NCI-H1092 treated with DMSO at 0.1 percent for 48 hours (cell line): ENCODE results near the gene SORL1.

ENCODE experiments used
- DNase-seq: peaks from one replicate; lab custom pipeline; 2025; lab: John Stamatoyannopoulos, UW

The SORL1 gene

DNA sequence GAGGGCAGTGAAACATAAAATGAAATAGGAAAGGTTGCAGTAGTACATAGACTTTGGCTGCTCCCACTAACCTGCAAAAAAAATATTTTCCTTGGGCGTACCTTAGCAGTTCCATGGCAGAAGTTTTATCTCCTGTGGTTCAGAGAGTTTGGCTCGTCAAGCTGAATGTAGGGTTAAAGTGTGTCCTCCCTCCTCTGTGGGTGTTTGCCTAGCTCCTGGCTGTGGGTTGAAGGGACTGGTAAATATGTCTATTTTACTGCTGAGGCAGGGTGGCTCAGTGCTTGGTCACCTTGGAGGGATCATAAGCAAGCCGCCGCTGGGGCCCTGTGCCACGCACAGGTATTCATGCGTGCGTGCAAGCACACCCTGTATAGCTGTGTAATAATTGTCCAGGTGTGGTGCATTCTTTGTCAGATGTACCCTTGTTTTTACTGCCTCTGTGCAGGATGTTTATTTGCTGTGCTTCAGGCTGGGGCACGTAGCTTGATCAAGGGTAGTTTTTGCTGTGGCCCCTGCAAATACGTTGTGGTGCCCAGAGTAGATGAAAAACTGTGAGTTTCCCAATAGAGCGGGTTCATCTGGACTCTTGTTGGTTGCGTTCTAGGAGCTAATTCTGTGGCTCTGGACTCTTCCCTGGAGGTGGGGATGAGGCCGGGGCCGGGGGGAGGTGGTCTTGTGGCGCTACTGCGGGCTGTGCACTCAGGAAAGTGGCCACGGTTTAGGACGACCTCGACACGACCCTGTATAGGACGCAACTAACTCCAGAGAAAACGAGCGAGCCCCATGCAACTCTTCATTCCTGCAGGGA is 732 bp upstream of the SORL1 start:
- DNase-seq, result peak; percentile 50

DNA sequence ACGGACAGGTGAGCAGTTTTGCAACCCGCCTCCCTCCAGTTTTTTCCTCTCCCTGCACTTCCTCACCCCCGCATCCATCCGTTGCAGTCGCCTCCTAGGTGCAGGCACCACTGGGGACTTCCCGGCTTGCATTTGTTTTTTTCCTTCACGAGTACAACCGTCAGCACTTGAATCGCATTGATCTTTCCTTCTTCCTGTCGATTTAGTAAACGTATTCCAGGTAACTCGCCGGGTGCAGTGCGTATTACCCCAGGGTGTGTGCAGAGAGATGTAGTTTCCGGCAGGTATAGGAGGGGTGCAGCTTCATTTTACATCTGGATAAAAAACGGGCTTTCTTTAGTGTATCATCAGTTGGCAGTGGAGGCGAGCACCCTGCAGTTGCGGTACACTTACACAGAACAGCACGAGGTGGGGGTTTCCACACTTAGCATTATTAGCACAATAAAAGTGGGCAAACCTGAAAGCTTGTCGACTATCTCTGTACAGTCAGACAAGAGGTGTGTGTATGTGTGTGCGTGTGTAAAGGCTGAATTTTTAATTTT is 566 bp downstream of the SORL1 start, which contains the start of gene SORL1-AS1:
TSS of gene SORL1-AS1 (minus strand) at position 359 of the 542 bp plus-strand sequence.
- DNase-seq, result peak; percentile 77

DNA sequence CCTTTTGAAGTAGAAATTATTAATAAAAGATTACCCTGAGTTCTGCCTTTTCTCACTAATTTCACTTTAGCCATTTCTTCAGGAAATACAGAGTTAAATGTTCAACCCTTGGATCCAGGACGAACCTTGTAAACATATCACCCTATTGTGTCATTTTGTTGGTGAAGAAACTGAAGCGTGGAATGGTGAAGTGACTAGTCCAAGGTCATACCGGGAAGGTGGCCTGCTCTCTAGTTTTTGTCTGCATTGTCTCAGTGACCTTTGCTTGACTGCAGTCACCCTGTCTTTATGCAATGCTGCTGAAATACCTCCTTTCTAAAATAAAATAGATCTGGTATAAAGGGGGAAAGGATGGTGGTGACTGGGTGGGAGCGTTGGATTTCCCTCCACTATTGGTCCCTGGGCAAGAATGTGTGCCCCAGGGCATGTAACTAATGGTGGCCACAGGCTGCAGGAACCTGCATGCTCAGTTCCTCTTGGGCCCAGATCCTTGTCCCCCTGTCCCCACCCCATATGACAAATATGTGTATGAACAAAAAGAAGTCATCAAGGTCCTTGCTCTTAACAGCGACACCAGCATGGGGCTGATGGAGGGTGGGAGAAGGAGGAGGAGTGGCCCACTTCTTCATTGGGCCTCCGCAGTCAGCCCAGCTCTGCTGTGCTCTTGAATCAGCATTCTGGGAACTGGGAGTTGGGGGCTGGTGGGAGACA is 1.6 kb downstream of the SORL1 start:
- no peak for DNase-seq

DNA sequence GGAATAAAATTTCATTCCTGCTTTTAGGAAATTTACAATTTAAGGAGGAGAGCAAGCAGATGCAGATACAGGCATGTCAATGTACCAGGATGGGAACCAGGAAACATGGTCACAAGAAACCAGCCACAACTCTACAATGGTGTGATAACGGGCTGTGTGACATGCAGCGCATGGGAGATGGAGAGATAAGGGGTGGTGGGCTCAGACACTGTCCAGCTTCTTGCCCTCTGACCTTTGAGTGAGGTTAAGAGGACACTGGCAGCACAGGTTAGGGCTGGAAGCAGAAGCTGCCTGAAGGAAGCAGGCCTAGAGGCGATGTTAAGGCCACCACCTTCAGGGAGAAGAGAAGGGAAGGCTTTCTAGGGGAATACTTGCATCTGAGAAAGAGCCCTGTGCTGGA is 3.0 kb downstream of the SORL1 start:
- no peak for DNase-seq

DNA sequence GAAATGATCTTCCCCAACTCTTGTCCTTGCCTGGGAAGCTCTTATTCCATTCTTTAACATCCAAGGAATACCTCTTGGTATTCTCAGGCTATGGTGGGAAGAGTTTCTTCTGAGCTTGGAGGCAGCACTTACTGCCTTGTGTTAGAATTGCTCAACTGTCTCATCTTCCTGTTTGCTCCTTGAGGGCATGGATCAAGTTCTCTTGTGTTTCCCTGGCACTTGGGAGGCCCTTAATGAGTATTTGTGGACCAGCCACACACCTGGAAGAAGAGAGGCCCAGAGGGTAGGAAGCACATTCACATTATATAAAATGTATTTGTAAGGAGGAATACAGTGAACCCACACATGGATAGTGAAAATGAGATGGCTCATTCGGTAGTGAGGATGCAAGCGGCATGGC is 4.0 kb downstream of the SORL1 start:
- no peak for DNase-seq

DNA sequence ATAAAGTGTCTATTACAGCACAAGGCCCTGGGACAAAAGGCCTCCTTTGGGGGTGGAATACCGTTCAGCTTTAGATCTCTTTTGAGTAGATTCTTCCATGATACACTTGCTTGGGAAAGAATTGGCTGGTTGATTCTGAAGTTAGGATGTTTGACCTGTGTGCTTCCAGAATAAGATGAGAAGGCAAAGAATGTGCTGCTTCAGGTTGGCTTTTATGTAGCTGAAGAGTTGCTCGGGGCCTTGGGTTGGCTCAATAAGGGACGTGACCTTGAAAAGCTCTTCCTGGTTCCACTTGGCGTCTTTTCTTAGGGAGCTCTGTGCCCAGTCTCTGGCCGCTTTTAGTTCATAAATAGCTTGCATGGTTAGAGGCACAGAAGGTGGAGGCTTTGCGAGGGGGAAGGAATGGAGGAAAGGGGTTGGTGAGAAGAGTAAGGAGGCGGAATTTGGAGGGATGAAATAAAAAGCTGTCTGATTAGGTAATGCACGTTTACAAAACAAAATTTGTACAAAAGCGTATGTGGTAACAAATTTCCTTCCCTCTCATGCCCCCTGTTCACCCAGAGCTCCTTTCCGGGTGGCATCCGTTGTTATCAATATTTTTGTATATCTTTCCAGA is 4.8 kb downstream of the SORL1 start:
- DNase-seq, result no peak

DNA sequence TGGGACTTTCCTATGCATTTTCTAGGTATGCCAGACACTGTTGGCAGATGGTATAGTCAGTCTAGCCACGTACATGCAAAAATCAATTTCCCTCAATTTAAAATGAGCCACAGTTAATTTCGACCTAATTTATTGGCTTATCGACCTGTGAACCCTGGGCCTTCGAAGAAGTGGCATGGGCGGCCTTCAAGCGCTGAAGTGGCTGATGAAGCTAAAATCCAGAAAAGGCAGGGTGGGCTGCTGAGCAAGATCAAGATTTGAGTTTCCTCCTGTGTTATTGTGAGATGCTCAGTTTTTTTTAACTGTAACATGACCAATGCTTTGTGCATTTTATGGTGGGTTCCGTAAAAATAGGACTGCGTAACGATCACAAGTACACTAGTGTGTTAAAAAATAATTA is 6.4 kb downstream of the SORL1 start:
- no peak for DNase-seq

DNA sequence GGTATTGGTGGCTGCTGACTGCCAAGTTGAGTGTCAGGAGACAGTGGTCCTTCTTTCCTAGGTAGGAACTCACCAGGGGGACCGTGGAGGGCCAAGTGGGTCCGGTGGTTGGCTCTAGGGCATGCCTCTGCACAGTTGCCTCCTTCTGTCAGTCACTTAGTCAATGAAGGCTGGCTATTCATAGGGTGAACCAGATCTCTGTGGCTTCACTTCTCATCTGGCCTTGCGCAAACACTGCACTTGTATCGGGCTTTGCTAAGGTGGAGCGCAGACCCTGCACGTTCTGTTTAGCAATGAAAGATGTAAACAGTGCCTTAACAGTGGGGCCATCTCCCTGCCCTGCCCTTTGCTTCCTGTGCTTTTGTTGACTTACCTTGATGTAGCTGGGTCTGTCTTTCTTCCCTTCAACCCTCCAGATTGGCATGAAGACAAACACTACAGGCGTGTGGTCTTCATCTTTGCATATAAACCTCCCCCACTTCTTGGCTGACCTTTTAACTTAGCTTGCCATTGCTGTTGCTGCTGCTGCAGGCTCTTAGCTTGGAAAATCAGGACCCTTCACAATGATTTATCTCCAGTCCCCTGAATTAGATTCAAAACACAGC is 7.4 kb downstream of the SORL1 start:
- DNase-seq, result peak; percentile 42

DNA sequence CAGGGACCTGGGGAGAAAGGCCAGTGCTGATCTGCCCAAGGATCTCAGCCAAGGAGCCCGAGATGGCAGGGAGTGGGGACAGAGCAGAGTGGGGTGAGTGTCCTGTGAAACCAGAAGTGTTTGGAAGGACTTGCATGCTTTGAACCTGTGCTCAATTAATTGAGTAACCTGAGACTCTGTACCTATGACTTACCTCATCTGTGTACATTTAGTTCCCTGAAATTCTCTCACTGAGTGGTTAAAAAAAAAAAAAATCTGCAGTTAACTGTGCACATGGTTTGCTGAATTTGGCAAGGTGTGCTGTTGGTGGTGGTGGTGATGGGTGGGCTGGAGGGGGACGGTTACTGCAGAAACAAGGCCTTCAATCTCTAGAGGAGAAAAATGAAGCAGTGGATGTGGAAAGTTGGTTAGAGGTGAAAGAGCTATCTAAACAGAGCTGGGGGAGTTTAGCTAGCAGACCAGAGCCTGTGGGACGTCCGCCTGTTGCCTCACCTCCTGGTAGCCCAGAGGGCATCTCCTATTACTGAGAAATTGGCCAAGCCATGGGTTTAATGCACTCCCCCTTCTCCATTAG is 8.9 kb downstream of the SORL1 start:
- no peak for DNase-seq

DNA sequence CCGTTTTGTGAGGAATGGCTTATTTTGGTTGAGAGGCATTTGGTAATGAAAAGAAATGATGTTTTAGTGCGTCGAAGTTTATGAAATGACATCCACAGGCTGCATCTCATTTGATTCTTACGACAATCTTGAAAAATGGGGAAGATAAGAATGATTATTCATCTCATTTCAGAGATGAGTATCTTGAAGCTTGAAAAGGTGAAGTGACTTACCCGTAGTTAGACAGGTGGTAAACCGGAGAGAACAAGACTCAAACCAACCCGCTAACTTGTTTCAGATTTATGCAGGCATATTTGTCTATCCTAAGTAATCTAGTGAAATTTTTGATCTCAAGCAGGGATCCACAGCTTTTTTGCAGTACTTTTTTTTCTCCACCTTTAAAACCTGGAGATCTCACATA is 9.7 kb downstream of the SORL1 start:
- DNase-seq, result no peak

DNA sequence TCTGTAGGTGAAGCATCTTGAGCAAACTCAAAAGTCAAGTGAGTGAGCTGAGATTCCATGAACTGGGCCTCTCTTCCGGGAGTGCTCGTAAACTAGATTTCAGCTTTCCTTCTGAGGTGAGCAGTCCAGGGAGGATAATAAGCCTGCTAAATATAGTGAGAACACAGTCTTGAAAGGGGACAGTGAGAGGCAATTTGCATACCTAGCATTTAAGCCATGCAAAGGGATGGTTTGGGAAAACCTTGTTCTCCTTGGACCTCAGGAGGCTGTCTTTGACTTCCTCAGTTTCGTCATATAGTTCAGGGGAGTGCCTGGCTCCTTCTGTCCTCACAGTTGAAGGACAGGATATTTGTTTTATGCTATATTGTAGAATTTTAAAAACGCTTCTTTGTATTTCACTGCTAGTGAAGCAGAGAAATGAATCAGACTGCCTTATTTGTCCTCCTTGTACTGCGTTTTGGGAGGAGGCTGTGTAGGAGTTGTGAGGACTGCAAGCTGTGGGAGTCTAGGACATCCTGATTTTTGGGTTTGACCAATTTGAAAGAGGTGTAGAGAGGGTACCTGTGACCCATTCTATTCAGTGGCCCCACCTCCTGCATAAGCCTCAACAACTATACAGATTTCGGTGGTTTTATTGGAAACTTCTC is 11.7 kb downstream of the SORL1 start:
- no peak for DNase-seq

DNA sequence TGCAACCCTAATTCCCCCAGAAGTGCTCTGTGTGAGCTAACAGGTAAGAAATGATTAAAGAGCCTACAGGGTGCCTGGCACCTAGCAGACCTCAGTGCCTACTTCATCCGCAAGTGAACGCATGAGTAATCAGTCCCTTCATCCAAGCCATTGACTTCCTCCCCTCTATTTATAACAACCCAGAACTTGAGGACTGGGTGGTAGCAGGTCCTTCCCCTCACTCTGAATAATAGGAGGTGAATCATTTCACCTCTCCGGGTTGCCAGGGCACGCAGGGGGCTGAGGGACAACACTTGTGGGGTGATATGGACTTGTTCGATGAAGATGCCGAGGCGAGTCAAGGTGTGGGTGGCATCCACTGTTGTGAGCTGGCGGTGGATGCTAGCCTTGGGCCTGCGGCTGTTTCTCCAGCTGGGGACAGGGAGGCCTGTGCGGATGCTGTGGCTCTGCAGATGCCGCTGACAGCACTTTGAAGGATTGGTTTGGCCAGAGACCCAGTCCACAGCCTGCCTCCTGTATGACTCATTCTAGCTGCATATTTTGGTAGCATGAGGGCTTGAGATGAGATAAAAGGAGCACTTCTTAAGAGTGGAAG is 12.3 kb downstream of the SORL1 start:
- DNase-seq, result no peak

DNA sequence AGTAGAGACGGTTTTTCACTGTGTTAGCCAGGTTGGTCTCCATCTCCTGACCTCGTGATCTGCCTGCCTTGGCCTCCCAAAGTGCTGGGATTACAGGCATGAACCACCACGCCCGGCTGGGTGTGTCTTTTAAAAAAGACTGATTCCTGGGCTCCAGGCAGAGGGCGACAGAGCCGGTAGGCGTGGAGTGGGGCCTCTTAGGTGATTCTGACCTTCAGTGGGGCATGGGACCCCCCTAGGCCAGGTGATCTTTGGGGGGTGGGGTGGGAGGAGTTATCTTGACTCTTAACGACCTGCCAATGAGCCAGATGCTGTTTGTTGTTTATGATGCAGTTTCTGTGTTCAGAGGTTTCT is 13.6 kb downstream of the SORL1 start:
- no peak for DNase-seq

DNA sequence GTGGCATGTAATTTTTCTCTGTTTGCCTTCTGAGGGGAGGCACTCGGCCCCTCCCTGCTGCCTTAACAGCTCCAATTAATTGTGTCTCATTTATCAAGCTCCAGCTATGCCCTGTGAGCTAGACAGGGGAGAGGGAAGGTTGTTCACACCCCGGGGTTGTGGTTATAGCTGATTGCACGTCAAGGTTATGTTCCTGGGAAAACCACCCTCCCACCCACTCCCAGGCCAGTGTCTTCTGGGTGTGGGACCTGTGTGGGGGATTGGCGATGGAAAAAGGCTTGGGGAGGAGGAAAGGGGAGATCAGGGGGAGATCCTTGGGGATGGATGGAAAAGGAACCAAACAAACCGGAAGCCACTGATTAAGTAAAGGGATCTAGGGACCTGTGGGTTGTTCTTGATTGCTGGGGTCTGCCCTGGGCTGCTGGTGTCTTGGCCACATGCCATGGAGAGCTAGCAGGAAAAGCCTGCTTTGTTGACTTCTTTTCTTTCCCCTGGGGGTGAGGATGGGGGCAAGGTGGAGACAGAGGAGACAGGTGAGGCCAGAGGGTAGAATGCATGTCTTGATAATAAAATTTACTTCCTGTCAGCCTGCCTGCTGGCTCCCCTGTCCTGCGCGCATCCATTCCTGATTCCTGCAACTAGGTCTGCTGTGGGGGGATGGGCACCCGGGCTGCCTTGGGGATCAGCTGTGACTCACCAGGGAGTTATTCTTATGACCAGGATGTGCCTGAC is 14.1 kb downstream of the SORL1 start:
- DNase-seq, result peak; percentile 82

DNA sequence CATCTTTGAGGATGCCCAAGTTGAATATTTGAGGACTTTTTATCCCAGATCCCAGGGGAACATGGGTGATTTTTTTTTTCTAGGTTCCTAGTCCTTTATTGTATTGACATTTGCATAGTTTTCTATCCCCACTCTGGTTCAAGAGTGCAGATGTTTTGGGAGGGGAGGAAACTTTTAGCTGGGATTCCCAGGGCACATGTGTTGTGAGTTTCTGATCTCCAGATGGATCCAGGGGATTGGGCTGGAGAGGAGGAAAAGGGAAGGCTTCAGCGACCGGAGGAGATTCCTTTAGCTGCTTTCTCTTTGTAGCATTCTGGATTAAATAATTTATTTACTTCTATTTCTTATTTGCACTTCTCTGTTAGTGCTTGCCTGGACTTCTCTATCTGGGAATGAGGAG is 15.4 kb downstream of the SORL1 start:
- no peak for DNase-seq

DNA sequence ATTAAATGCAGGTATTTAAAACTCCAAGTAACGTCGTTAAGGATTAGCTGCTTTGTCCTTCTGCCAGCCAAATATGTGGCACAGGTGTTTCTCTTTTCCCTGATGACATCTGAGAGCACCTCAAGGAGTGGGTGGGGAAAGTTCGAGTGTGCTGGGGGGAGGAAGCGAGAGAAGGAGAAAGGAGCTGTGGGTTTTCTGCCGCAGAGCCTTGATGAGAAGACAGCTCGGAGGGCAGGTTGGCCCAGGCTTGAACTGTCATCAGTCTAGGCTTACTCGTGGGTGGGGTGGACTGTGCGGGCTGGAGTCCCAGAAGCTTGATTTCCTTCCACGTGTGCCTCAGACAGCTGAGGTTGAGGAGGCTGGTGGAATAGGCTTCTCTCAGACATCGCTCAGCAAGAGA is 15.9 kb downstream of the SORL1 start:
- no peak for DNase-seq

DNA sequence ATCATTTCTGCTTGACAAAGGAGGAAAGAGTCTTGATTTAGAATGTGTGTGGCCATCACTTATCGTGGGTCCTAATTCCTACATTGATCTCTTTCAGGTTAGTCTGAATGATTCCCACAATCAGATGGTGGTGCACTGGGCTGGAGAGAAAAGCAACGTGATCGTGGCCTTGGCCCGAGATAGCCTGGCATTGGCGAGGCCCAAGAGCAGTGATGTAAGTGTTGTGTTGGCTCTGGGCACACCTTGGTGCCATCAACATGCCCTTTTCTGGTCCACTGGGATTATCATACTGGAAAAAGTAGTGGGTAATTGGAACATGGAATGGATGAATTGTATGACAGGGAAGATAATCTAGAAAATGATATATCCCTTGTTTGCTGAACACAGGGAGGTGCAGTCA is 17.8 kb downstream of the SORL1 start:
- no peak for DNase-seq

DNA sequence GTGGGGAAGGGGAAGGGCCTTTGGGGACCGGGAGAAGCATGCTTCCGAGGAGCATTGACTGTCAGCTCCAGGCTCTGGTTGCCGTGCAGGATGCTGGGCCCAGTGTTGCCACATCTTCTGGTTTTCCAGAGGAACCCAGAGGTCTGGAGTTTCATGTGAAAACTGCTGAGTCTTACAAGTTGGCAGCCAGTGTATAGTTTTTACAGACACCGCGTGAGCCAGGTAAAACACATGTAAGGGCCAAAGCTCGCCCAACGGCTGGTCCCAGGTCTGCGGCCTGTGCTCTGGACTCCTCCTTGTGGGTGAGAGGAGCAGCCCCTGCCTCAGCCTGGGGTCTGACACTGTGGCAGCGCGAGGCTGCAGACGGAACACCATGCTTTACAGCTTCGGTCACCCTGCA is 19.1 kb downstream of the SORL1 start:
- DNase-seq, result no peak

DNA sequence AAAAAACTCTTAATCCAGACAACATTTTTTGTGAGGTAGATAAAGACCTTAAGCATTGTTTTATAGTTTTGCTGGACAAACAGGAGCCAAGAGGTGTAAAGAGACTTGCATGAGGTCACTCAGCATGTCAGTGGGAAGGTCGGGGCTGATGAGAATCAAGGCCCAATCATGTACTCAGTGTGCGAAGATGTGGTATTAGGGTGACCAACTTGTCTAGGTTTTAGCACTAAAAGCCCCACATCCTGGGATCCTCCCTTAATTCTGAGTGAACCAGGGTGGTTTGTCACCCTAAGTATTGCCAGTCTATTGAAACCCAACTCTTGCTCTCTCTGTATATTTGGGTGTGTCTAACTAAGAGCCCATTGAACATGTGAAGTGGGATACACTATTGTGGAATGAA is 20.2 kb downstream of the SORL1 start:
- no peak for DNase-seq

DNA sequence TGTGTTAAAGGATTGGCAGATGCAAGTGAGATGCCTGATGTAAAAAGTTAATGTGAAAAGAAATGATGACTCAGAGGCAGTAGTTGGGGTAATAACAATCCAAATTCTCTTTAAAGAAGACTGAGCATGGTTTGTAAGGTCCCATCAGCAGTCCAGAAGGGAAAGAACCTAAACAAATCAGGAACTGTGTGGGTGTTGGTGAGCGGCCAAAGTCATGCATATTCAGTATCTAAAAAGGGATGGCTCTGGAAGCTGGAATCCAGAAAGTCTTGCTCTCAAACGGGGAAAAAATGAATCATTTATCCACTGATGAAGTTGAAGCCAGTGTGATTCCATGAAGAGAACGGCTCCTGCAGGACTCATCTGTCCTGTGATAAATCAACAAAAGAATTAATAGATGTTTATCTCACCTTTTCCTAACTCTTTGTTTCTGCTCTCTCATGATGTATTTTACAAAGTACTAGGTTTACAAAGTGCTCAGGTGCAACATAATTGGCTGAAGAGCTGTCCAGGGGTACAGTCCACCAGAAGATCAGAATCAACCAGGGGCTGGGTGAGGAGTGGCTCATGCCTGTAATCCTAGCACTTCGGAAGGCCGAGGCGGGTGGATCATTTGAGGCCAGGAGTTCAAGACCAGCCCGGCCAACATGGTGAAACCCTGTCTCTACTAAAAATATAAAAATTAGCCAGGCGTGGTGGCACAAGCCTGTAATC is 21.1 kb downstream of the SORL1 start:
- no peak for DNase-seq
